Measurements from ENCODE around the gene SOX6.

DNA sequence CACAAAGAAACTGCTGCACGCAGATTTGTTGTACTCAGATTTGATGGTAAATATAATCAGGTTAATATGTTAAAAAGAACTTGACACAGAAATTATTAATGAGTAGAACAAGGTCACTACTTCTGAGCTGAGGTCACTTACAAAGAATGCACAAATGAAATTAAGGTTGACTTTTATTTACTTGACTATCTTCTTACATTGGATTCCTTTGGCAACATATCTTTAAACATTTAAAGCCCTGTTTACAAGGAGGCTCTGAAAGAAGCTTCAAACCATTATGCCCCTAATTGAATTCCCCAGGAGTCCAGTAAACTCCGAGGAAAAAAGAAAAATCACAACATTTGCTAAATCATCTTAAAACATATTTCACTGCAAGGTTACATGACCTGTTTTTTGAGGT lies 245.5 kb downstream of the SOX6 start:
- TF ChIP-seq, protein P1, sequence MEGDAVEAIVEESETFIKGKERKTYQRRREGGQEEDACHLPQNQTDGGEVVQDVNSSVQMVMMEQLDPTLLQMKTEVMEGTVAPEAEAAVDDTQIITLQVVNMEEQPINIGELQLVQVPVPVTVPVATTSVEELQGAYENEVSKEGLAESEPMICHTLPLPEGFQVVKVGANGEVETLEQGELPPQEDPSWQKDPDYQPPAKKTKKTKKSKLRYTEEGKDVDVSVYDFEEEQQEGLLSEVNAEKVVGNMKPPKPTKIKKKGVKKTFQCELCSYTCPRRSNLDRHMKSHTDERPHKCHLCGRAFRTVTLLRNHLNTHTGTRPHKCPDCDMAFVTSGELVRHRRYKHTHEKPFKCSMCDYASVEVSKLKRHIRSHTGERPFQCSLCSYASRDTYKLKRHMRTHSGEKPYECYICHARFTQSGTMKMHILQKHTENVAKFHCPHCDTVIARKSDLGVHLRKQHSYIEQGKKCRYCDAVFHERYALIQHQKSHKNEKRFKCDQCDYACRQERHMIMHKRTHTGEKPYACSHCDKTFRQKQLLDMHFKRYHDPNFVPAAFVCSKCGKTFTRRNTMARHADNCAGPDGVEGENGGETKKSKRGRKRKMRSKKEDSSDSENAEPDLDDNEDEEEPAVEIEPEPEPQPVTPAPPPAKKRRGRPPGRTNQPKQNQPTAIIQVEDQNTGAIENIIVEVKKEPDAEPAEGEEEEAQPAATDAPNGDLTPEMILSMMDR (IDR thresholded peaks at IDR 0.05; ENCODE audit: low read length) = no peak
- no peak for TF ChIP-seq EZH2phosphoT487 (IDR thresholded peaks at IDR 0.05; ENCODE audit: low read length)

All from MM.1S (cell line).